ENCODE data around the gene ACAA2.
A peak's percentile ranks its signal among the peaks of the same experiment; 100 is the strongest.
"Not testable (repeated sequence)": the region's sequence is repeated elsewhere in the genome, so short reads cannot be mapped to it uniquely, and the experiment has no call there.

The ACAA2 gene

GRCh38 chr18:49843778-49844625 lies 30.7 kb upstream of the ACAA2 start:
- peak in 1 of 2 experiments; percentile 10 for DNase-seq

- DNase-seq = no peak
Measured at GRCh38 chr18:49843131-49843530, 29.8 kb upstream of the ACAA2 start.

GRCh38 chr18:49842656-49843055 lies 29.3 kb upstream of the ACAA2 start:
- DNase-seq = peak in 1 of 2 experiments; percentile 8

- no peak for DNase-seq
Measured at GRCh38 chr18:49841236-49842217, 28.2 kb upstream of the ACAA2 start.

- DNase-seq = no peak
Measured at GRCh38 chr18:49839012-49839411, 25.7 kb upstream of the ACAA2 start.

GRCh38 chr18:49838381-49838780 lies 25.0 kb upstream of the ACAA2 start:
- no peak for DNase-seq

GRCh38 chr18:49837889-49838288 lies 24.6 kb upstream of the ACAA2 start:
- no peak for DNase-seq

GRCh38 chr18:49837316-49837835 lies 24.0 kb upstream of the ACAA2 start:
- not testable (repeated sequence) for DNase-seq

GRCh38 chr18:49835405-49835804 lies 22.1 kb upstream of the ACAA2 start:
- DNase-seq = no peak

- DNase-seq = no peak
Measured at GRCh38 chr18:49834258-49834657, 20.9 kb upstream of the ACAA2 start.

GRCh38 chr18:49833814-49834213 lies 20.5 kb upstream of the ACAA2 start:
- no peak for DNase-seq

- no peak for DNase-seq
Measured at GRCh38 chr18:49832221-49832647, 18.9 kb upstream of the ACAA2 start.

GRCh38 chr18:49827996-49828395 lies 14.7 kb upstream of the ACAA2 start:
- no peak for DNase-seq

- DNase-seq = peak; percentile 33 to 52
Measured at GRCh38 chr18:49819823-49820671, 6.7 kb upstream of the ACAA2 start.

GRCh38 chr18:49819071-49819662 lies 5.8 kb upstream of the ACAA2 start:
- no peak for DNase-seq

GRCh38 chr18:49817947-49818346 lies 4.6 kb upstream of the ACAA2 start:
- no peak for DNase-seq

GRCh38 chr18:49815927-49816326 lies 2.6 kb upstream of the ACAA2 start:
- no peak for DNase-seq

- peak; percentile 77 to 82 for DNase-seq
Measured at GRCh38 chr18:49814147-49814499, 790 bp upstream of the ACAA2 start.

GRCh38 chr18:49813069-49813318 lies 339 bp downstream of the ACAA2 start:
- no peak for DNase-seq

- DNase-seq = no peak
Measured at GRCh38 chr18:49812286-49813068, 856 bp downstream of the ACAA2 start.

GRCh38 chr18:49811151-49811938 lies 2.0 kb downstream of the ACAA2 start:
- no peak for DNase-seq

Measured in activated T-cell treated with anti-CD3 and anti-CD28 coated beads, Interleukin-2, amount 50 U/mL, for 48 hours (primary cell).